CD4-positive, alpha-beta memory T cell (primary cell): Measurements from ENCODE around the gene EPHA2. TPM values are rescaled to one million over a fixed set of nuclear protein-coding genes. Genes with fewer than 3 reads are reported as not detected.
A peak's percentile ranks its signal among the peaks of the same experiment; 100 is the strongest.

ENCODE experiments used
- CTCF ChIA-PET: fragments of 350-600 bp; sonication (Branson Sonifier 250); formaldehyde crosslinking; loops from one replicate; lab custom pipeline; 2021; ENCODE audit warnings: inconsistent platforms; ENCODE audit not compliant: partially characterized antibody; lab: Charles Lee
- POLR2A ChIA-PET: fragments of 350-600 bp; sonication (Branson Sonifier 250); formaldehyde crosslinking; loops from one replicate; lab custom pipeline; 2021; ENCODE audit not compliant: partially characterized antibody; lab: Charles Lee
- DNase-seq, 5 donors: peaks; one replicate each; pipeline versions ENCODE4 v3.0.0 to v3.0.0-alpha.2; 2020 to 2022; ENCODE audit warnings: mixed read lengths in 1 of 5
- H3K27ac ChIP-seq: one replicate; pipeline ENCODE4 v1.7.0; 2013; ENCODE audit warnings: low read depth, low read length
- H3K27me3 ChIP-seq: 2 replicates; pipeline ENCODE4 v1.7.0; 2013; ENCODE audit warnings: mild to moderate bottlenecking, low read length, moderate library complexity; ENCODE audit not compliant: insufficient read depth
- H3K36me3 ChIP-seq: 2 replicates; pipeline ENCODE4 v1.7.0; 2013; ENCODE audit warnings: mild to moderate bottlenecking, low read length, moderate library complexity; ENCODE audit not compliant: insufficient read depth
- H3K4me1 ChIP-seq: 2 replicates; pipeline ENCODE4 v1.7.0; 2013; ENCODE audit warnings: mild to moderate bottlenecking, low read length, moderate library complexity; ENCODE audit not compliant: insufficient read depth
- H3K4me3 ChIP-seq, 2 donors: one replicate each; pipeline ENCODE4 v1.7.0; 2013; ENCODE audit warnings: low read length in 2 of 2, mild to moderate bottlenecking in 1 of 2
- H3K9me3 ChIP-seq, 2 donors: one replicate each; pipeline ENCODE4 v1.7.0; 2013; ENCODE audit warnings: low read length in 2 of 2, control low read depth in 1 of 2; ENCODE audit not compliant: control insufficient read depth in 1 of 2
- H3K27ac Mint-ChIP-seq, 7 donors: one replicate each; pipeline ENCODE4 v1.8.0; 2020 to 2021; ENCODE audit warnings: mixed read lengths in 7 of 7, mild to moderate bottlenecking in 6 of 7, inconsistent platforms in 3 of 7, moderate library complexity in 3 of 7
- H3K27me3 Mint-ChIP-seq, 2 donors: one replicate each; pipeline ENCODE4 v1.8.0; 2020 to 2021; ENCODE audit warnings: mixed read lengths in 2 of 2
- H3K36me3 Mint-ChIP-seq, 2 donors: one replicate each; pipeline ENCODE4 v1.8.0; 2020 to 2021; ENCODE audit warnings: mixed read lengths in 2 of 2, inconsistent platforms in 1 of 2, mild to moderate bottlenecking in 1 of 2
- H3K4me1 Mint-ChIP-seq, 4 donors: one replicate each; pipeline ENCODE4 v1.8.0; 2020 to 2021; ENCODE audit warnings: mixed read lengths in 4 of 4, mild to moderate bottlenecking in 1 of 4
- H3K4me3 Mint-ChIP-seq, 8 donors: one replicate each; pipeline ENCODE4 v1.8.0; 2020 to 2021; ENCODE audit warnings: mixed read lengths in 8 of 8, mild to moderate bottlenecking in 7 of 8, moderate library complexity in 6 of 8, inconsistent platforms in 3 of 8
- H3K9me3 Mint-ChIP-seq, 8 donors: one replicate each; pipeline ENCODE4 v1.8.0; 2020 to 2021; ENCODE audit warnings: mixed read lengths in 8 of 8, mild to moderate bottlenecking in 5 of 8, inconsistent platforms in 3 of 8, moderate library complexity in 1 of 8
- intact Hi-C: fragments of 100-400 bp; cut with micrococcal nuclease; formaldehyde crosslinking; loops from one replicate; pipeline ENCODE4 v1.15.1; 2023
- polyA plus RNA-seq, 2 donors: library from polyadenylated mRNA; unstranded; fragments of 300-500 nt; fragmentation: Illumina TruSeq; gene quantifications; one replicate each; pipeline ENCODE4 v1.2.3, GENCODE V29; 2021
- total RNA-seq, 2 experiments: library from RNA; stranded (reverse); gene quantifications; one replicate each; pipeline ENCODE4 v1.2.3, GENCODE V29; 2021

Gene EPHA2
- total and polyA plus RNA-seq, 4 experiments from 2014 or later, result not detected

DNA sequence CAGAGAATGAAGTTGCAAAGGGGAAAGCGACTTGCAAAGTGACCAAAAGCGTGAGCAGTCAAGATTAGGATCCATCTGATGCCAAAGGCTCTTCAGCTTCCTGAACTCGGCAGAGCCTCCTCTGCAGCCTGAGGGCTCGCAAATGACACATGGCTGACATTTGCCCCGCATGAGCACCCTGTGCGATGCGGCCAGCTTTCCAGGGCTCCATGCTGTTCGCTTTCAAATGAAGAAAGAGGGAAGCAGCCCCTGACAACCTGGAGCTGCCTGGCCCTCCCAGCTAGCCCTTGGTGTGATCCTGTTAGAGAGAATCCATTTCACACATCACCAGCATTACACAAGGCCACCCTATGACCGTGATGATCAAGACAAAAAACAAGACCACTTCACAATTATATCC, 62.3 kb downstream of the EPHA2 start:
- Mint-ChIP-seq H3K4me3 (no peak overlapping the region), H3K27me3 (peaks cover 0 to 4% of the 10 kb centered on the region in 2 donors), H3K27ac (no peak overlapping the region), H3K36me3 (no peaks in the 10 kb centered on the region), H3K9me3 (no peaks in the 10 kb centered on the region), H3K4me1 (peaks cover 0 to 3% (median 0%) of the 10 kb centered on the region in 4 donors)
- no peaks in the 10 kb centered on the region for H3K27me3 ChIP-seq
- intact Hi-C loops, result no loop called here
- no peak overlapping the region for H3K4me3 ChIP-seq
- no peak for DNase-seq
- ChIA-PET POLR2A (interaction anchor here (0.7 kb wide), 1 partner anchor 26 kb away, joined by 3 read pairs; no protein-coding TSS in a partner anchor), CTCF (interaction anchor here (1.0 kb wide), 1 partner anchor 14 kb away, joined by 4 read pairs; no protein-coding TSS in a partner anchor)
- H3K27ac ChIP-seq, result no peak overlapping the region
- no peaks in the 10 kb centered on the region for H3K36me3 ChIP-seq
- no peaks in the 10 kb centered on the region for H3K9me3 ChIP-seq
- no peaks in the 10 kb centered on the region for H3K4me1 ChIP-seq

DNA sequence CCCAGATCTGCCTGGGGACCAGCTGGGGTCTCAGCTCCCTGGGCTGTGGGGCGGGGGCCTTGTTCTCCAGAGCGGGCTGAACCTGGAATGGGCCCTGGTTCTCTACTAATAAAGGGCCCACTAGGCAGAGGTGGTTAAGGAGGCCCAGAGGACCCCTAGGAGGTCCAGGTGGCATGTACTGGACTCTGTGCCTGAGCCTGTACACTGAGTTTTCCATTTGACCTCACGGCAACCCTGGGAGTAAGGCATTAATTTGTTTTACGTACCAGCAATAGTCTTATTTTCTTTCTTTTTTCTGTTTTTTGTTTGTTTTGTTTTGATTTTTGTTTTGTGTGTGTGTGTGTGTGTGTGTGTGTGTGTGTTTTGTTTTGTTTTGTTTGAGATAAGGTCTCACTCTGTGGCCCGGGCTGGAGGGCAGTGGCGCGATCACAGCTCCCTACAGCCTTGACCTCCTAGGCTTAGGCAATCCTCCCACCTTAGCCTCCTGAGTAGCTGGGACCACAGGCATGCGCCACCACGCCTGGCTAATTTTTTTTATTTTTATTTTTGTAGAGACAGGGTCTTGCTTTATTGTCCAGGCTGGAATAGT, 62.9 kb downstream of the EPHA2 start:
- POLR2A ChIA-PET, result no interaction called here

DNA sequence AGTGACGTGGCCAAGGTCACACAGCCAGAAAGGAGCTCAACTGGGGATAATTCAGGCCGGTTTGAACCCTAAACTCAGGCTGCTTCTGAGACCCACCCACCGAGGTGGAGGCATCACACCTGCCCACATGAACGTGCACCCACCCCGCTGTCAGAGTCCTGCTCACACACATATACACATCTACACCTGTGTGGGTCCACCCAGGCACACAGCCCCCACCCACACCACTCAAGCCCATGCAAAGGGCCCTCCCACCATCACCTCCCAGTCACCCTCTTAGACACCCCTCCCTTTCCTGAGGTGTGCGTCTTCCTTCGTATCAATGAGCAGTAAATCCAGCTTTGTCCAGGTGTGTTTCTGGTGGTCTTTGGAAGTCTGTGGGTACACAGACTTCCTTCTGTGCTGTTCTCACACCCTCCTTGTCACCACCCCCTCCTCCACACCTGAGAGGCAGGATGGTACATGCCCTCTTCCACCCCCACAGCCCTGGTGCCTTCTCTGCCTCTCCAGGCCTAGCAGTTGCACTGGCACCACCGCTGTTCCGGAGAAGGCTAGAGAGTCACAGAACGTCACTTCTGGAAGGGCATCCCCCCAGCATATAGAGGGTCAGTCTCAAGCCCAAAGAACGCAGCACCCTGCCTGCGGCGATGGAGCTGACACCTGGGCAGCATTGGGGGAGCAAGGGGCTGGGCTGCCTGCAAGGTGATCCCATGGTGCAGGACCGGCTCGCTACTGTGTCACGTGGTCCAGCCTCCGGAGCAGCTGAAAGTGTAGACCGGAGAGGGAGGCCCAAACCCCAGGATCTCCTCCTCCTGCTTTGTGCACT, 63.6 kb downstream of the EPHA2 start:
- no peaks in the 10 kb centered on the region for H3K36me3 Mint-ChIP-seq
- no peak overlapping the region for H3K4me3 Mint-ChIP-seq
- Histone ChIP-seq H3K4me3 (no peak overlapping the region), H3K9me3 (no peaks in the 10 kb centered on the region), H3K4me1 (no peaks in the 10 kb centered on the region), H3K36me3 (no peaks in the 10 kb centered on the region), H3K27me3 (no peaks in the 10 kb centered on the region), H3K27ac (no peak overlapping the region)
- intact Hi-C loops, result no loop called here
- ChIA-PET CTCF (interaction anchor here (1.4 kb wide), 1 partner anchor 13 kb away, joined by 5 read pairs; no protein-coding TSS in a partner anchor), POLR2A (no interaction called here)
- no peak overlapping the region for H3K27ac Mint-ChIP-seq
- H3K4me1 Mint-ChIP-seq, result peaks cover 0 to 3% (median 0%) of the 10 kb centered on the region in 4 donors
- peaks cover 0 to 4% of the 10 kb centered on the region in 2 donors for H3K27me3 Mint-ChIP-seq
- no peaks in the 10 kb centered on the region for H3K9me3 Mint-ChIP-seq
- no peak for DNase-seq

More for the DNA sequence above, 62.9 kb downstream of the EPHA2 start:
- Mint-ChIP-seq H3K9me3 (no peaks in the 10 kb centered on the region), H3K4me1 (peaks cover 0 to 3% (median 0%) of the 10 kb centered on the region in 4 donors), H3K27ac (no peak overlapping the region), H3K4me3 (no peak overlapping the region), H3K36me3 (no peaks in the 10 kb centered on the region), H3K27me3 (peaks cover 0 to 4% of the 10 kb centered on the region in 2 donors)
- no peaks in the 10 kb centered on the region for H3K9me3 ChIP-seq
- no peaks in the 10 kb centered on the region for H3K4me1 ChIP-seq
- CTCF ChIA-PET, result interaction anchor here (1.0 kb wide), 1 partner anchor 14 kb away, joined by 4 read pairs; no protein-coding TSS in a partner anchor
- H3K36me3 ChIP-seq, result no peaks in the 10 kb centered on the region
- no peak overlapping the region for H3K27ac ChIP-seq
- no peak overlapping the region for H3K4me3 ChIP-seq
- intact Hi-C loops, result no loop called here
- no peak for DNase-seq
- no peaks in the 10 kb centered on the region for H3K27me3 ChIP-seq

- peaks cover 0 to 3% (median 0%) of the 10 kb centered on the region in 4 donors for H3K4me1 Mint-ChIP-seq
- CTCF ChIA-PET, result interaction anchor here (1.4 kb wide), 1 partner anchor 12 kb away, joined by 5 read pairs; no protein-coding TSS in a partner anchor
Measured at GRCh38 chr1:16091296-16091695, 64.6 kb downstream of the EPHA2 start.

GRCh38 chr1:16090076-16090826, 65.6 kb downstream of the EPHA2 start:
- Mint-ChIP-seq H3K4me1 (peaks cover 0 to 3% (median 0%) of the 10 kb centered on the region in 4 donors), H3K9me3 (no peaks in the 10 kb centered on the region), H3K27ac (no peak overlapping the region), H3K4me3 (peak overlapping the region in 1 of 8 donors; percentile 12), H3K27me3 (peaks cover 0 to 2% of the 10 kb centered on the region in 2 donors), H3K36me3 (no peaks in the 10 kb centered on the region)
- no peak overlapping the region for H3K27ac ChIP-seq
- H3K4me1 ChIP-seq, result no peaks in the 10 kb centered on the region
- intact Hi-C loops, result no loop called here
- no peaks in the 10 kb centered on the region for H3K36me3 ChIP-seq
- H3K9me3 ChIP-seq, result no peaks in the 10 kb centered on the region
- DNase-seq, result no peak
- ChIA-PET POLR2A (no interaction called here), CTCF (interaction anchor here (1.4 kb wide), 1 partner anchor 11 kb away, joined by 5 read pairs; no protein-coding TSS in a partner anchor)
- no peak overlapping the region for H3K4me3 ChIP-seq
- no peaks in the 10 kb centered on the region for H3K27me3 ChIP-seq

More at GRCh38 chr1:16091296-16091695, 64.6 kb downstream of the EPHA2 start:
- intact Hi-C loops, result no loop called here
- H3K4me3 ChIP-seq, result no peak overlapping the region
- no peaks in the 10 kb centered on the region for H3K36me3 Mint-ChIP-seq
- H3K36me3 ChIP-seq, result no peaks in the 10 kb centered on the region
- no peaks in the 10 kb centered on the region for H3K27me3 ChIP-seq
- no peak overlapping the region for H3K27ac ChIP-seq
- no peak for DNase-seq
- no peaks in the 10 kb centered on the region for H3K9me3 ChIP-seq
- H3K27me3 Mint-ChIP-seq, result peaks cover 0 to 3% of the 10 kb centered on the region in 2 donors
- no peaks in the 10 kb centered on the region for H3K9me3 Mint-ChIP-seq
- POLR2A ChIA-PET, result no interaction called here
- H3K4me1 ChIP-seq, result no peaks in the 10 kb centered on the region
- H3K27ac Mint-ChIP-seq, result no peak overlapping the region
- H3K4me3 Mint-ChIP-seq, result no peak overlapping the region

DNA sequence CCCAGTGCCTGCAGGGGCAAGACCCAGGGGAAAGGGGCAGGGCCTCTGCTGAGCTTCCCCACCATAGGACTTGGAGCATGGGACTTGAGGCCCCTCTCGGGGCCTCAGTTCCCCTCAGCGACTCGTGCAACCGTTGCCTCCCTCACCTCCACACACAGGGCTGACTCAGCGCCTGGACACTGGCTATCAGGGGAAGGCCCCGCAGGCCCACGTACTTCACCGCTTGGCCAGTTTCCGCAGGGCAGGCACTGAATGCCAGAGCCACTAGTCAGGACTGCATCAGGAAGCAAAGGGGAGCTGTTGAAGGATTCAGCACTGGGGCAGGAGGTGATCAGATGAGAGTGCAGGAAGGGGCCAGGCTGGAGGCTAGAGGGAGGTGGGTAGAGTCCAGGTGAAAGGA, 66.9 kb downstream of the EPHA2 start:
- intact Hi-C loops, result no loop called here
- DNase-seq, result no peak
- Mint-ChIP-seq H3K36me3 (no peaks in the 10 kb centered on the region), H3K9me3 (no peaks in the 10 kb centered on the region), H3K4me3 (no peak overlapping the region), H3K27me3 (peaks cover 0 to under 1% of the 10 kb centered on the region in 2 donors), H3K27ac (no peak overlapping the region), H3K4me1 (peaks cover 0 to 2% (median 0%) of the 10 kb centered on the region in 4 donors)
- POLR2A ChIA-PET, result interaction anchor here (1.6 kb wide), 1 partner anchor 10 kb away, joined by 3 read pairs; no protein-coding TSS in a partner anchor
- Histone ChIP-seq H3K36me3 (no peaks in the 10 kb centered on the region), H3K4me3 (no peak overlapping the region), H3K27me3 (no peaks in the 10 kb centered on the region), H3K4me1 (no peaks in the 10 kb centered on the region), H3K27ac (no peak overlapping the region), H3K9me3 (no peaks in the 10 kb centered on the region)
- CTCF ChIA-PET, result no interaction called here
